ENCODE measurements around the gene RALB.

DNA sequence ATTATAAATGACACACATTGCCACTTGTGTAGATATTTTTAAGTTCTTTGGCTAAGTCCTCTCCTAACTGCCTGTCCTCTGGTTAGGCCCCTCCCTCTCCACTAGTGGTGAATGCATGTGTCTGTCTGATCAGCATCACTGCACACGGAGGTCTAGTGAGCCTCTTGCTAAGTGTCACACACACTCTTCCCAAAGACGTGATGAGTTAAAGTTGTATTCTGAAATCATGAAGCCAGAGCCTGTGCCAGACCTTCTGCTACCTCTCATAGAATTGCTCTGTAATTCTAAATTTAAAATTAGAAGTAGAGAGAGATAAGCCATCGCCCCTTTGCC is 41.3 kb downstream of the RALB start:
- TF ChIP-seq, protein P1, sequence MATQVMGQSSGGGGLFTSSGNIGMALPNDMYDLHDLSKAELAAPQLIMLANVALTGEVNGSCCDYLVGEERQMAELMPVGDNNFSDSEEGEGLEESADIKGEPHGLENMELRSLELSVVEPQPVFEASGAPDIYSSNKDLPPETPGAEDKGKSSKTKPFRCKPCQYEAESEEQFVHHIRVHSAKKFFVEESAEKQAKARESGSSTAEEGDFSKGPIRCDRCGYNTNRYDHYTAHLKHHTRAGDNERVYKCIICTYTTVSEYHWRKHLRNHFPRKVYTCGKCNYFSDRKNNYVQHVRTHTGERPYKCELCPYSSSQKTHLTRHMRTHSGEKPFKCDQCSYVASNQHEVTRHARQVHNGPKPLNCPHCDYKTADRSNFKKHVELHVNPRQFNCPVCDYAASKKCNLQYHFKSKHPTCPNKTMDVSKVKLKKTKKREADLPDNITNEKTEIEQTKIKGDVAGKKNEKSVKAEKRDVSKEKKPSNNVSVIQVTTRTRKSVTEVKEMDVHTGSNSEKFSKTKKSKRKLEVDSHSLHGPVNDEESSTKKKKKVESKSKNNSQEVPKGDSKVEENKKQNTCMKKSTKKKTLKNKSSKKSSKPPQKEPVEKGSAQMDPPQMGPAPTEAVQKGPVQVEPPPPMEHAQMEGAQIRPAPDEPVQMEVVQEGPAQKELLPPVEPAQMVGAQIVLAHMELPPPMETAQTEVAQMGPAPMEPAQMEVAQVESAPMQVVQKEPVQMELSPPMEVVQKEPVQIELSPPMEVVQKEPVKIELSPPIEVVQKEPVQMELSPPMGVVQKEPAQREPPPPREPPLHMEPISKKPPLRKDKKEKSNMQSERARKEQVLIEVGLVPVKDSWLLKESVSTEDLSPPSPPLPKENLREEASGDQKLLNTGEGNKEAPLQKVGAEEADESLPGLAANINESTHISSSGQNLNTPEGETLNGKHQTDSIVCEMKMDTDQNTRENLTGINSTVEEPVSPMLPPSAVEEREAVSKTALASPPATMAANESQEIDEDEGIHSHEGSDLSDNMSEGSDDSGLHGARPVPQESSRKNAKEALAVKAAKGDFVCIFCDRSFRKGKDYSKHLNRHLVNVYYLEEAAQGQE (IDR thresholded peaks at IDR 0.05) = no peak
- TF ChIP-seq, protein P2, sequence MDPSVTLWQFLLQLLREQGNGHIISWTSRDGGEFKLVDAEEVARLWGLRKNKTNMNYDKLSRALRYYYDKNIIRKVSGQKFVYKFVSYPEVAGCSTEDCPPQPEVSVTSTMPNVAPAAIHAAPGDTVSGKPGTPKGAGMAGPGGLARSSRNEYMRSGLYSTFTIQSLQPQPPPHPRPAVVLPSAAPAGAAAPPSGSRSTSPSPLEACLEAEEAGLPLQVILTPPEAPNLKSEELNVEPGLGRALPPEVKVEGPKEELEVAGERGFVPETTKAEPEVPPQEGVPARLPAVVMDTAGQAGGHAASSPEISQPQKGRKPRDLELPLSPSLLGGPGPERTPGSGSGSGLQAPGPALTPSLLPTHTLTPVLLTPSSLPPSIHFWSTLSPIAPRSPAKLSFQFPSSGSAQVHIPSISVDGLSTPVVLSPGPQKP (IDR thresholded peaks at IDR 0.05; ENCODE audit: low read depth, low read length) = no peak
- TF ChIP-seq, protein P3, sequence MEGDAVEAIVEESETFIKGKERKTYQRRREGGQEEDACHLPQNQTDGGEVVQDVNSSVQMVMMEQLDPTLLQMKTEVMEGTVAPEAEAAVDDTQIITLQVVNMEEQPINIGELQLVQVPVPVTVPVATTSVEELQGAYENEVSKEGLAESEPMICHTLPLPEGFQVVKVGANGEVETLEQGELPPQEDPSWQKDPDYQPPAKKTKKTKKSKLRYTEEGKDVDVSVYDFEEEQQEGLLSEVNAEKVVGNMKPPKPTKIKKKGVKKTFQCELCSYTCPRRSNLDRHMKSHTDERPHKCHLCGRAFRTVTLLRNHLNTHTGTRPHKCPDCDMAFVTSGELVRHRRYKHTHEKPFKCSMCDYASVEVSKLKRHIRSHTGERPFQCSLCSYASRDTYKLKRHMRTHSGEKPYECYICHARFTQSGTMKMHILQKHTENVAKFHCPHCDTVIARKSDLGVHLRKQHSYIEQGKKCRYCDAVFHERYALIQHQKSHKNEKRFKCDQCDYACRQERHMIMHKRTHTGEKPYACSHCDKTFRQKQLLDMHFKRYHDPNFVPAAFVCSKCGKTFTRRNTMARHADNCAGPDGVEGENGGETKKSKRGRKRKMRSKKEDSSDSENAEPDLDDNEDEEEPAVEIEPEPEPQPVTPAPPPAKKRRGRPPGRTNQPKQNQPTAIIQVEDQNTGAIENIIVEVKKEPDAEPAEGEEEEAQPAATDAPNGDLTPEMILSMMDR (IDR thresholded peaks at IDR 0.05) = no peak
- TF ChIP-seq POLR2AphosphoS2 (conservative IDR thresholded peaks at IDR 0.05; ENCODE audit: low read length) (no peak), CHD2 (IDR thresholded peaks at IDR 0.05; ENCODE audit: low read length, partially characterized antibody) (no peak), MAZ (IDR thresholded peaks at IDR 0.05; ENCODE audit: borderline replicate concordance, low read depth, low read length) (no peak), KDM1A (IDR thresholded peaks at IDR 0.05; ENCODE audit: low read depth) (no peak), SMC3 (IDR thresholded peaks at IDR 0.05) (no peak), EP300 (IDR thresholded peaks at IDR 0.05) (no peak), CEBPB (IDR thresholded peaks at IDR 0.05) (no peak), RNF2 (IDR thresholded peaks at IDR 0.05; ENCODE audit: borderline replicate concordance, low read depth) (no peak), RAD21 (conservative IDR thresholded peaks at IDR 0.05 in 1 of 2, IDR thresholded peaks at IDR 0.05 in 1 of 2) (no peak)
- TF ChIP-seq, protein P4, sequence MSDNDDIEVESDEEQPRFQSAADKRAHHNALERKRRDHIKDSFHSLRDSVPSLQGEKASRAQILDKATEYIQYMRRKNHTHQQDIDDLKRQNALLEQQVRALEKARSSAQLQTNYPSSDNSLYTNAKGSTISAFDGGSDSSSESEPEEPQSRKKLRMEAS (IDR thresholded peaks at IDR 0.05) = no peak

Measured in A549 (cell line).